Spleen (tissue), 11 donors: ENCODE results near the gene CHD2. TPM values are rescaled to one million over a fixed set of nuclear protein-coding genes. Genes with fewer than 3 reads are reported as not detected.
A peak's percentile ranks its signal among the peaks of the same experiment; 100 is the strongest.

Experiments used
- DNase-seq: peaks from one replicate; pipeline ENCODE4 v3.0.0-alpha.2; 2020
- H3K27ac ChIP-seq, 8 donors: fragments of 200-600 bp; sonication (generic) in 7 of 8; 1 replicate in 4 of 8; 2 replicates in 4 of 8; pipeline versions ENCODE4 v1.5.0 to v1.8.0; 2016 to 2021; ENCODE audit warnings: inconsistent platforms in 4 of 8, mild to moderate bottlenecking in 4 of 8, moderate library complexity in 1 of 8
- H3K27me3 ChIP-seq, 7 donors: fragments of 200-600 bp; sonication (generic) in 6 of 7; replicated peaks in 1 of 7; 1 replicate in 4 of 7; 2 replicates in 3 of 7; pipeline versions ENCODE4 v1.5.0 to v1.8.0; 2016 to 2021; ENCODE audit warnings: inconsistent platforms in 3 of 7, mild to moderate bottlenecking in 1 of 7
- H3K36me3 ChIP-seq, 6 donors: fragments of 200-600 bp; sonication (generic) in 5 of 6; 1 replicate in 4 of 6; 2 replicates in 2 of 6; pipeline versions ENCODE4 v1.5.0 to v1.8.0; 2016 to 2021; ENCODE audit warnings: inconsistent platforms in 2 of 6
- H3K4me1 ChIP-seq, 6 donors: fragments of 200-600 bp; sonication (generic) in 5 of 6; 1 replicate in 3 of 6; 2 replicates in 3 of 6; pipeline versions ENCODE4 v1.5.0 to v1.8.0; 2016 to 2021; ENCODE audit warnings: inconsistent platforms in 3 of 6
- H3K4me3 ChIP-seq, 8 donors: fragments of 200-600 bp; sonication (generic) in 7 of 8; 1 replicate in 4 of 8; 2 replicates in 4 of 8; pipeline versions ENCODE4 v1.5.0 to v1.8.0; 2016 to 2021; ENCODE audit warnings: inconsistent platforms in 4 of 8, mild to moderate bottlenecking in 4 of 8, moderate library complexity in 2 of 8
- H3K9me3 ChIP-seq, 8 donors: fragments of 200-600 bp; sonication (generic) in 7 of 8; 1 replicate in 4 of 8; 2 replicates in 4 of 8; pipeline versions ENCODE4 v1.5.0 to v1.8.0; 2016 to 2021; ENCODE audit warnings: inconsistent platforms in 4 of 8
- POLR2A ChIP-seq, 3 donors: fragments of 450-650 bp; IDR thresholded peaks; one replicate each; pipeline ENCODE4 v1.5.1; 2017; ENCODE audit warnings: antibody characterized with exemption in 3 of 3, mild to moderate bottlenecking in 1 of 3
- POLR2AphosphoS5 ChIP-seq, 3 donors: sonication (generic); formaldehyde crosslinking; IDR thresholded peaks; one replicate each; pipeline ENCODE4 v1.5.1; 2017; ENCODE audit warnings: antibody characterized with exemption in 3 of 3
- WGBS, 5 donors: extraction: QIAGEN DNeasy Blood & Tissue Kit in 3 of 5; methylation state at CpG; one replicate each; pipeline versions ENCODE4 v1.1.5 to v1.1.7; 2013 to 2018; 5-methylcytosine and 5-hydroxymethylcytosine counted together
- intact Hi-C: fragments of 100-400 bp; cut with DNase I; formaldehyde crosslinking; loops from one replicate; pipeline ENCODE4 v1.15.0; 2023; ENCODE audit warnings: low total_unique reads
- polyA plus RNA-seq, 3 donors: library from polyadenylated mRNA; stranded (reverse); fragments of 200-250 nt; gene quantifications; one replicate each; pipeline ENCODE4 v1.2.1, GENCODE V29; 2013
- total RNA-seq, 7 donors: library from RNA; depleted of rRNA in 3 of 7; stranded (reverse); fragments of >200 nt in 3 of 7; fragmentation: NEBNext Ultra II Directional in 4 of 7; extraction: Animal tissue kit (Norgen Biotek cat#: 25700) in 4 of 7; gene quantifications; one replicate each; pipeline versions ENCODE4 v1.1.0 to v1.2.1, GENCODE V29; 2016 to 2021
- TF ChIP-seq, protein P1 (sequence below), 11 experiments: fragments of 200-600 bp in 7 of 11; fragments of 450-650 bp in 4 of 11; sonication (generic) in 4 of 11; IDR thresholded peaks in 8 of 11; conservative IDR thresholded peaks in 3 of 11; 1 replicate in 7 of 11; 2 replicates in 4 of 11; pipeline versions ENCODE4 v1.4.0 to v1.8.0; 2016 to 2021; ENCODE audit warnings: antibody characterized with exemption in 11 of 11, inconsistent platforms in 4 of 11, mild to moderate bottlenecking in 1 of 11
- donor health status: healthy with polysubstance abuse.
- donor health status: DM: no; HTN: no; CAD: no; lungs with moderate emphysema.
- donor health status: DM: no; HTN: no; CAD: no.
- donor health status: Bipolar disorder and iron deficiency.
- donor health status: healthy.
- donor health status: DM: no; HTN: no; CAD: no.
- donor health status: DM: yes; HTN: yes; CAD: no.

Gene CHD2
- total and polyA plus RNA-seq, 10 donors, result 37.3 to 232 (median 170) TPM

DNA sequence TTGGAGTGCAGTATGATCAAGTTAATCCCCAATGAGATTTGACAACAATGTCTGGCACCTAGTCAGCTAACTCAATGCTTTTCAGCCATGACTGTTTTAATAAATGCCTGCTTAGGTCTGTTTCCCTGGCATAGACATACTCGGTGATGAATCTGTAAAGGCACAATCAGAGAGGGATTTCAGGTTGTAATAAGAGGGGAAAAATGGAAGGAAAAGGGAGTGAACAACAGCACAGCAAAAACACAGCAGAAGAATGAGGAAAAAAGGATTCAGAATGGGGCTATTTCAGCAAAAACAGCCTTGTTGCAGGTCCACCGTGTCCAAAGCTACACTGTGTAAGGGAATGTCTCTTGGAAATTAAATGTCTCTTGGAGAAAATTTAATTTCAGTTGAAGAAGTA lies 19.3 kb upstream of the CHD2 start:
- intact Hi-C loops, result no loop called here
- Histone ChIP-seq H3K27ac (peak overlapping the region; percentile 79 to 100 (median 100)), H3K9me3 (no peaks in the 10 kb centered on the region), H3K4me3 (no peak overlapping the region), H3K27me3 (no peaks in the 10 kb centered on the region), H3K4me1 (peaks cover 15 to 60% (median 39%) of the 10 kb centered on the region in 6 donors), H3K36me3 (peaks cover 0 to 4% (median 2%) of the 10 kb centered on the region in 6 donors)
- 42 to 85% (median 44%) methylated on average over 1 to 2 of the region's 2 CpGs for WGBS, 5 donors
- TF ChIP-seq POLR2A (IDR thresholded peaks at IDR 0.05) (no peak), POLR2AphosphoS5 (IDR thresholded peaks at IDR 0.05) (no peak)
- TF ChIP-seq, protein P1, sequence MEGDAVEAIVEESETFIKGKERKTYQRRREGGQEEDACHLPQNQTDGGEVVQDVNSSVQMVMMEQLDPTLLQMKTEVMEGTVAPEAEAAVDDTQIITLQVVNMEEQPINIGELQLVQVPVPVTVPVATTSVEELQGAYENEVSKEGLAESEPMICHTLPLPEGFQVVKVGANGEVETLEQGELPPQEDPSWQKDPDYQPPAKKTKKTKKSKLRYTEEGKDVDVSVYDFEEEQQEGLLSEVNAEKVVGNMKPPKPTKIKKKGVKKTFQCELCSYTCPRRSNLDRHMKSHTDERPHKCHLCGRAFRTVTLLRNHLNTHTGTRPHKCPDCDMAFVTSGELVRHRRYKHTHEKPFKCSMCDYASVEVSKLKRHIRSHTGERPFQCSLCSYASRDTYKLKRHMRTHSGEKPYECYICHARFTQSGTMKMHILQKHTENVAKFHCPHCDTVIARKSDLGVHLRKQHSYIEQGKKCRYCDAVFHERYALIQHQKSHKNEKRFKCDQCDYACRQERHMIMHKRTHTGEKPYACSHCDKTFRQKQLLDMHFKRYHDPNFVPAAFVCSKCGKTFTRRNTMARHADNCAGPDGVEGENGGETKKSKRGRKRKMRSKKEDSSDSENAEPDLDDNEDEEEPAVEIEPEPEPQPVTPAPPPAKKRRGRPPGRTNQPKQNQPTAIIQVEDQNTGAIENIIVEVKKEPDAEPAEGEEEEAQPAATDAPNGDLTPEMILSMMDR (IDR thresholded peaks at IDR 0.05 in 8 of 11, conservative IDR thresholded peaks at IDR 0.05 in 3 of 11), result no peak
- no peak for DNase-seq

DNA sequence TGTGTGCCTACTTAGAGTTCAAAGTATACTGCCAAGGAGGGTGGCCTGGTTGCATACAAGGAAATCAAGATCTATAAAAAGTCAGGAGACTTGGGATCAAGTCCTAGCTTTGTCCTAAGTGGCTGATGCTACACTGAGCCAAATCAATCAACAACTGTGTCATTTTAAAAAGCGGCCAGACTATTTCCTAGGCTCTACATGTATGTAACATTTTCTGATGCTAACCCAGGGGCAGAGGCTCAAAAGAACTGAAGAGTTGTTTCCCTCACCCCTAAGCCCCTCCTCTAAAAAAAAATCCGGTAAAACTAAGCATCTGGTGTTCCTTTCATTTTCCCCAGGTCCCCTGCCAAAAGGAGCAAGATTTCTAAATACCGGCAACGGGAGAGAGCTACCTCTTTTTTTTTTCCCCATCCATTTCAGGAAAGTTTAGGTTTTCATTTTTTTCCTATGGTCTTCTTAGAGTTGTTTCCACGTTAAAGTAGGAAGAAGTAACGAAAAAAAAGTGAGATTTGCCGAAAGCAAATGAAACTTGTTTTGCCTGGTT lies 18.8 kb upstream of the CHD2 start:
- Histone ChIP-seq H3K27ac (peak overlapping the region; percentile 79 to 100 (median 100)), H3K4me1 (peaks cover 20 to 65% (median 44%) of the 10 kb centered on the region in 6 donors), H3K27me3 (no peaks in the 10 kb centered on the region), H3K9me3 (no peaks in the 10 kb centered on the region), H3K36me3 (peaks cover 0 to 9% (median 6%) of the 10 kb centered on the region in 6 donors), H3K4me3 (peak overlapping the region in 3 of 8 donors; percentile 0 to 92 (median 67))
- 13 to 29% (median 25%) methylated on average over 7 of the region's 7 CpGs for WGBS, 5 donors
- DNase-seq, result no peak
- intact Hi-C loops, result no loop called here
- no peak for TF ChIP-seq POLR2A (IDR thresholded peaks at IDR 0.05)
- TF ChIP-seq, protein P1 (IDR thresholded peaks at IDR 0.05 in 8 of 11, conservative IDR thresholded peaks at IDR 0.05 in 3 of 11), result no peak
- TF ChIP-seq POLR2AphosphoS5 (IDR thresholded peaks at IDR 0.05), result no peak

DNA sequence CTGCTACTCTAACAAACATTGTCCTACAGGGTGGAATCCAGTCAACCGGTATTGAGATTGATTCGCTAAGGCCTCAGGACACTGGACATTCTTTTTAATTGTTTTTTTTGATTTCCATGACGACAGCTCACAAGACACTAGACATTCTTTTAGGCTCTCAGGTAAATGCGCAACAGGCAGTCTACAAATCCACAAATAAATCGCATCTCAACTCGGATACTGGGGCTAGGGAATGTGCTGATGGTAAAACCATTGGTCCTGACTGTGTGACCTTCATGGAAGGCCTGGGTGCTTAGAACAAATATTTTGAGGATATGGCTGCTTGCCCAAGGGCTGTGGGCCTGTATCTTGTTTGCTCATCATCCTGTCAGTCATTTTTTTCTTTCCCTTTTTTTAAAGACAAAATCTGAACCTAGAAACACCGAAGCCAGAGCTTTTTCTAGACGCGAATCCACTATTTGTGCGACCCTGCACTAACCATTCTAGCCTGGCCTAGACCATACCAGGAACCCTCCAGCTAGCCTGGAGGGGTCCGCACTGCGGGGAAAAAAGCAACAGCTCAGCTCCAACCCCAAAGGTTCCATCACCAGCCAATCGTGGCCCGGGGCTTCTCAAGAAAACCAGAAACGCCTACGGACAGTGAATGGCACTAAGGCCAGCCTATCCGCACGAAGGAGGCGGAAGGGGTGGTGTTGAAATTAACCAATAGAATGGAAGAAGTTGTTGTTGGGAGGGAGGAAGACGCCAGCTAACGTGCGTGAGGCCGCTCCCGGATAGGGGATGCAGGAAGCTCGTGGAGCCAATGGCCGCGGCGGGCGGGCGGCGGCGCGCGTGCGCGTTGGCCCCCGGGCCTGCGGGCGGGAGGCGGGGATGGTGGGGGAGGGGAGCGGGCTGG lies 18.1 kb upstream of the CHD2 start:
- Histone ChIP-seq H3K4me3 (peak overlapping the region in 7 of 8 donors; percentile 11 to 92 (median 37)), H3K36me3 (peaks cover 0 to 17% (median 10%) of the 10 kb centered on the region in 6 donors), H3K4me1 (peaks cover 27 to 73% (median 52%) of the 10 kb centered on the region in 6 donors), H3K27ac (peak overlapping the region; percentile 79 to 100 (median 100)), H3K9me3 (no peaks in the 10 kb centered on the region), H3K27me3 (no peaks in the 10 kb centered on the region)
- intact Hi-C loops, result no loop called here
- TF ChIP-seq POLR2A (IDR thresholded peaks at IDR 0.05), result peak in 2 of 3 donors; percentile 87 to 97
- TF ChIP-seq, protein P1 (IDR thresholded peaks at IDR 0.05 in 8 of 11, conservative IDR thresholded peaks at IDR 0.05 in 3 of 11), result no peak
- TF ChIP-seq POLR2AphosphoS5 (IDR thresholded peaks at IDR 0.05), result peak in 2 of 3 donors; percentile 91 to 94
- 9 to 20% (median 10%) methylated on average over 20 to 41 of the region's 41 CpGs for WGBS, 5 donors
- peak; percentile 99 for DNase-seq
